ENCODE measurements around the gene FKBP15.

Gene FKBP15

DNA sequence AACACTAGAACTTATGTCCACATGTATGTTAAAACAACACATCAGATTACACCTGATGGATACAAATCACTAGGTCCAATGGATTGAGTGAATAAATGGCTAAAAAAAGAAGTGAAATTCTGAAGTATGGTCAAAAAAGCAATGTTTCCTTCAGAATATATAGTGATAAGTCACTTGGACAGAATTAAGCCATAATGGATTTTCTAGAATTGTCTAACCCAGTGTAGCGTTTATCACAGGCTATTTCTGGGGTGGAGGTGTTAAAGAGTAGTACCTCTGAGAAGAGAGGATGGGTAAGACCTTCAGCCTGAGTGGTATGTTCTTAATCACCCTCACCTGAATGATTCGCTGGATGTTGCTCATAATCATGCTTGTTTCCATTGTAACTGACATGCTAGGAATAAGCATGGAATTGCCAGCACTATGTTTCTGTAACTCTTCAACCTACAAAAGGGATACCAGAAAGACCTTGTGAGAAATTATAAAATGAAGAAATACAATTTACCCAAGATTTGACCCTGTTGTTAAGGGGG, 37.1 kb downstream of the FKBP15 start:
- no peak for DNase-seq (ENCODE audit: low spot score)

GRCh38 chr9:113181165-113181564, 39.9 kb downstream of the FKBP15 start:
- no peak for DNase-seq (ENCODE audit: low spot score)

DNA sequence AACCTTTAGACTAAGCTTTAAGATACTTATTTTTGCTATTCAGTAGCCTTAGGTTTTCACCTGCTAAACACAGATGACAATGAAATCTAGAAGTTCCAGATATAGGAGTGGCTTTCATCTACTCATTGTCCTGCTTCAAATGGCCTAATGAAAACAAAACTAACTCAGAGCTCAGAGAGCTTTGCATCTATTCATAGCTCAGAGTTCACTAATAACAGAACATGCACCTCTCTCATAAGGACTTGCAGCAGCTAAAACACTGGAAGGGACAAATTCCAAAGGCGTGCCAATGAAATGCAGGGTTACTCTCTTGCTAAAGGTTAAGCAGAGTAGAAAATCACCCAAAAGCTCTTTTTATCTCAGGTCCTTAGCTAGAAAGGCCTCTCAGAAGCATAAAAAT, 41.2 kb downstream of the FKBP15 start:
- DNase-seq (ENCODE audit: low spot score): no peak

DNA sequence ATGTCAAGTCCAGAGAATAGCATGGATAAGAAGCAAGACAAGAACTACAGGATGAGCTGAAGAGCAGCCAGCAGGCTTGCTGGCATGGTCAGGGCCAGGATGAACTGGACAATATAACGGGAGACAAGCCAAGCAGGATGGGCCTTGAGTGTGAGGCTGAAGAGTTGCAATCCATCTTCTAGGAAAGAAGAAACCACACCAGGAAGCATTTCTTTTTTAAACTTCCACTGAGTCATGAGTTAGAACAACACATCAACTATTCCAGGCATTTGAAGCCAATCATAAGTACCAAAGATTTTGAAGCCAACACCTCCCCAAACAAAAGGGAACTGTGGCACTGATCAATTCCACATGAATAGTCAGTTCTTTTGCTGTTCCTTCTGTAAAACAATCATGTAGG, 43.0 kb downstream of the FKBP15 start:
- no peak for DNase-seq (ENCODE audit: low spot score)

DNA sequence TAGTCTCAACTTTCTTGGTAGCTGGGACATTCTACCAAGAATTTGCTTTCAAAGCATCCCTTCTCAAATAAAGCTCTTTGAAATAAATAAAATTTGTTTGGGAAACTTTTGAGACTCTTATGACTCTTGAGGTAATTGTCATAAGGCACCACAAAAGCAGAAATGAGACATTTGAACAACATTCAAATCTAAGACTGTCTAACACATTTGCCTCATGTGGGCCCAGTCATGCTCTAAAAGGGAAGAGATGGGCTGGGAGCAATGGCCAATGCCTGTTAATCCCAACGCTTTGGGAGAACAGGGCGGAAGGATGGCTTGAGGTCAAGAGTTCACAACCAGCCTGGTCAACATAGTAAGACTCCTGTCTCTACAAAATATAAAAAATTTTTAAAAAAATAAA, 43.8 kb downstream of the FKBP15 start:
- no peak for DNase-seq (ENCODE audit: low spot score)

DNA sequence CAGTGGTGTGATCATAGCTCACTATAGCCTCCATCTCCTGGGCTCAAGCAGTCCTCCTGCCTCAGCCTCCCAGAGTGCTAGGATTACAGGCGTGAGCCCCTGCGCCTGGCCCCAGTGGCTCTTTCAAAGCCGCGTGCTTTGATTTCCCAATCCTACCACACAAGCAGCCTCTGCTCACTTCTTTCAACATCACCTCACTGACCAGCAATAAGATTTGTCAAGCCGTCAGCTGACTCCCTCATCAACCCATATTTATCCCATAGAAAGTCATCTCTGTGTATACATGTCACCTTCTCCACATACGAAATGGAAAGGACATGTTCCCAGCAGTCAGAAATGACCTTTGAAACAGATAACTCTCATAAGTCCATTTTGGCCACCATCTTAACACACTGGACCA, 44.3 kb downstream of the FKBP15 start:
- DNase-seq (ENCODE audit: low spot score): no peak

DNA sequence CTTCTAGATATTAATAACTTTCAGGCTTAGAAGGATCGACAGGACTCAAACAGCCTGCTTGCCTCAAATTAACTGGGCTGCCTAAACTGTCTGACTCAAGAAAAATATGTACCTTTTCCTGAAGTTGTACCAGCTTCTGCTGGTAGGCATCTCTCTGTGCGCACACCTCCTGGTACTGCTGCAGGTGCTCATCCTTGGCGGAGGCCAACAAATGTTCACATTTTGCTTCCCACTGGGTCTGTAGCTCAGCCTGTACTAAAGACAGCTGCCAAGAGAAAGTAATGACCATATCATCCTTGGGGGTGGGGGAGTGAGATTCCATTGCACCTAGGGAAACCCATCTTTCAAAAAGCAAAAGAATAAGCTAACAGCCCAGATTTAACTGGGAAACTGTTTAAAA, 47.7 kb downstream of the FKBP15 start:
- no peak for DNase-seq (ENCODE audit: low spot score)

DNA sequence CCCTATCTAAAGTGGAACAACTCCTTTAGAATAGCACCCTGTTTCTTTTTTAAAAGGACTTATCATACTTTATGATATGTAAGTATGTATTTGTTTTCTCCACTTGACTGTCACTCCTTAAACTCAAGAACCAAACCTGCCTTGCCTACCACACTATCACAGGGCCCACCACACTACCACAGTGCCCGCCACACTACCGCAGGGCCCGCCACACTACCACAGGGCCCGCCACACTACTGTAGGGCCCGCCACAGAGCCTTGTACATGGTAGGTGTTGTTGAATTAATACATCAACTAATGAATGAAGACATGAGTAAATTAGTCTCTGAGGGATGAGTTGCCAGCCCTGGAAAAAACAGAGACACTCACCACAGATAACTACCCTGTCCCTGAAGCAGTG, 52.3 kb downstream of the FKBP15 start:
- no peak for DNase-seq (ENCODE audit: low spot score)

DNA sequence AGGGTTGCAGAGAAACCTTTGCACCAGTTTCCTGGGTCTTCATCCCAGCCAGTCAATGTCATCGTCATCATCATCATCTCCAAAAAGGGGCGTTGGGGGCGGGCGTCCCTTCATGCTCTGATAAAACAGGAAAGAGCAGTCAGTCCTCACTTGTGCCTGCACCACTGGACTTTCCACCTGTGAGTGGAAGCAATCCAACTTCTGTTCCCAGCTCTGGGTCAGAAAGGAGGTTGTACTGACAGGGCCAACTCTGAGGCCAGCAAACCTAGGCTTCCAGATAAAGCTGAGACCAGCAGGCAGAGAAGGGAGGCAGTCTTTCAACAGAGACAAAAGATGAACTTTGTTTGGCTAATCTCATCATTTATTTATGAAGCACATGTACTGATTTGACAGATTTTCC, 55.0 kb downstream of the FKBP15 start:
- DNase-seq (ENCODE audit: low spot score): no peak

- DNase-seq (ENCODE audit: low spot score): no peak
Observed at GRCh38 chr9:113164536-113165300, 56.4 kb downstream of the FKBP15 start.

- no peak for DNase-seq (ENCODE audit: low spot score)
Observed at GRCh38 chr9:113163001-113163400, 58.1 kb downstream of the FKBP15 start.

GRCh38 chr9:113160571-113160970, 60.5 kb downstream of the FKBP15 start:
- DNase-seq (ENCODE audit: low spot score): no peak

DNA sequence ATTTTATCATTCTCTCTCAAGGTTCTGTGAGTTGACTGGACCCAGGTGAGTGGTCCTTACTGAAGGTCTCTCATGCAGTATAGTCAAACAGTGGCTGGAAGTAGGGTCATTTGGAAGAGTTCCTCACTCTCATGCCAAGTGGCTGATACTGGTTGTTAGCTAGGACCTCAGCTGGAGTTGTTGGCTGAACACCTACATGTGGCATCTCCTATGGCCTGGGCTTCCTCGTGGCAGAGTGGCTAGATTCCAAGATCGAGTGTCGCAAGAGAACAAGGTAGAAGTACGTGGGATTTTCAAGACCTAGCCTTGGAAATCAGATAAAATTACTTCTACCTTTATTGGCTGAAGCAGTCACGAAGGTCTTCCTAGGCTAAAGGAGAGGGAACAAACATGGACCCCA, 62.6 kb downstream of the FKBP15 start:
- no peak for DNase-seq (ENCODE audit: low spot score)

DNA sequence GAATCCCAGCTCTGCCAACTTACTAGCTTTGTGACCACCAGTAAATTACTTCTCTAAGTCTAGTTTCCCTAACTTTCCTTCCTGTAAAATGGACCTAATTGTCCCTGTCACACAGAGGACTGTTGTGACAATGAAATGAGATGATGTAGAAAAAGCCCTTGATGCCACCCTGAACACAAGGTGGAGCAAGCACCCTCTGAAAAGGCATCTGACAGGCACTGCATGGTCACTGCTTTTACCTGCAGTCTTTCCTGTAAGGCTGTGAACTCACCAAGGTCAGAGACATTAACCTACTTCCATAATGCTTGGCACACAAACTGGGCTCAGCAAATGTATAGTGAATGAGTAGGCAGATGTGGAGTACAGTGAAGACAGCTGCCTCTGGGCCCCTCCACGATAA, 64.2 kb downstream of the FKBP15 start:
- no peak for DNase-seq (ENCODE audit: low spot score)

DNA sequence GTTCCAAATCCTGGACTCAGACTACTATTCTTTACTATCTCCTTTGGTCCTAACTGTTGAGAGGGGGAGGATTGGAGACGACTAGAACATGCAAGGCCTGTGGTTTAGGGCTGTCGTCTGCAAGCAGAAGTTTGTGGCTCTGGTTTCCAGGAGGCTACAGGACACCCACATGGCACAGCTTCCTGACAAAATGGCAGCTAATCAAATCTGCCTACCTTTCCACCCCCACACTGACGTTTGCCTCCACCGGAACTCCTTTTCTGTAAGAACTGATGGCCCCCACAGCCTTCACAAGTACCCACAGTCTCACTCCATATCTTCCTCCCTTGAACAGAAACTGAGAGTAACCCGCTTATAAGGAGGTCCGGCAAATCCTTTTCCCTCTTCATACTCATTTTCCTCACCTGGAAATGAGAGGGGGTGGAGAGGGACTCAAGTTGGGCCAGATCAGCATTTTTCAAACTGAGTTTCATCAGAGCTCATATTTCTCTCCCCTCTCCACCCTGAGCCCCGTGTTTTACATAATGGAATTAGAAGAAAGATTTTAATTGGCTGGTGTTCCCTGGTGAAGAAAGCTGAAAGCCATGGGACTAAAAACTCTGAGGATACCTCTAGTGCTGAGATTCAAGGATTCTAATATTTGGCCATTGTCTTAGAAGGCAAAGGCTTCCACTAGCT, 65.0 kb downstream of the FKBP15 start:
- no peak for DNase-seq (ENCODE audit: low spot score)

DNA sequence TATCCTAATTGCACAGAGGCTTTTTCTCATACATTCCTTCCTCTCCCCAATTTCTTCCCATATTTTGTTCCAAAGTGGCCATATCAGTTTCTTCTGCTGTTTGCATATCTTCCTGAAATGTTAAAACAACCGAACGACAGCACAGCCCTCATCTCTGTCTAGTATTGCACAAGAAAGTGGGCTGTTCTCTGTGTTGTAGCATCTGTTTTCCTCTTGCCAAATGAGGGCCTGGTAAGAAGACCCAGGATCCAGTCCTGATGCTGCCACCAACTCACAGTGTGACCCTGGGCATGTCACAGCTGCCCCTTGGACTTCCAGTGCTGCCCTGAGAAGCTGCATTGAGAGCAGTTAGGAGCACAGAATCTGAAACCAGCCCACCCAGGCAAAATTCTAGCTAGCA, 66.1 kb downstream of the FKBP15 start:
- no peak for DNase-seq (ENCODE audit: low spot score)

DNA sequence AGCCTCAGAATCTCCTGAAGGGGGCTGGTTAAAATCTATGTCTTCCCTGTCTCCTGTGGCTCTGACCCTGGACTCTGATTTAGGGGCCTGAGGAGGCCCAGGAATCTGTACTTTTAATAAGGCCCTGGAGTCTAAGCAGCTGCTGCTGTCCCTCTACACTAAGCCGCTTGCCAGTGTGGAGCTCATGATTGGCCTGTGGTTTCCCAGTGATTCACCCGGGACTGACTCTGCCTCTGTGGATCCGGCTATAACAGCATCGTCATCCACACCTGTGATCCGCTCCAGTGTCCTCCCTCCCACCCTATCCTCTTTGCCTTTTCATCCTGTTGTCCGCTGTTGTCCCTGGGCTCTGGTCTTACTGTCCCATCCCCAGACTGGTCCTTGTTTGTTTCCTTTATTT, 66.6 kb downstream of the FKBP15 start:
- DNase-seq (ENCODE audit: low spot score): no peak

- DNase-seq (ENCODE audit: low spot score): no peak
Observed at GRCh38 chr9:113153599-113153998, 67.5 kb downstream of the FKBP15 start.

DNA sequence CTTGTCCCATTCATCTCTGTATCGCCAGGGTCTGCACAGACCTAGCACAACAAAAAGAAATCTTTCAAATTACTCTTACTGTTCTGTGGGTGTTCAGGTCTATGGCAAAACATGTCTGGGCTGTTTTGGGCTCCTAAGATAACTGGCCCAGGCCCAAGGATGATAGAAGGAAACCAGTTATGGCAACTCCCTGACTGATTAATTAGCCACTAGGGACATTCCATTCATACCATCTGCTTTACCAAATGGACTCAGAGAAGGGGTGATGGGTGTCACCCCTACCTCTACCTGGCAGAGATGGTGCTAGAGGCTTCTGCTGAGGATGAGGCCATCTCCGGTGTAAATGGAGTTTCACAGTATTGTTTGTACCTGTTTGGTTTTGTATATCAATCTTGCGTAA, 68.4 kb downstream of the FKBP15 start:
- DNase-seq (ENCODE audit: low spot score): peak; percentile 14

GRCh38 chr9:113151696-113152630, 69.1 kb downstream of the FKBP15 start:
- DNase-seq (ENCODE audit: low spot score): peak; percentile 26

DNA sequence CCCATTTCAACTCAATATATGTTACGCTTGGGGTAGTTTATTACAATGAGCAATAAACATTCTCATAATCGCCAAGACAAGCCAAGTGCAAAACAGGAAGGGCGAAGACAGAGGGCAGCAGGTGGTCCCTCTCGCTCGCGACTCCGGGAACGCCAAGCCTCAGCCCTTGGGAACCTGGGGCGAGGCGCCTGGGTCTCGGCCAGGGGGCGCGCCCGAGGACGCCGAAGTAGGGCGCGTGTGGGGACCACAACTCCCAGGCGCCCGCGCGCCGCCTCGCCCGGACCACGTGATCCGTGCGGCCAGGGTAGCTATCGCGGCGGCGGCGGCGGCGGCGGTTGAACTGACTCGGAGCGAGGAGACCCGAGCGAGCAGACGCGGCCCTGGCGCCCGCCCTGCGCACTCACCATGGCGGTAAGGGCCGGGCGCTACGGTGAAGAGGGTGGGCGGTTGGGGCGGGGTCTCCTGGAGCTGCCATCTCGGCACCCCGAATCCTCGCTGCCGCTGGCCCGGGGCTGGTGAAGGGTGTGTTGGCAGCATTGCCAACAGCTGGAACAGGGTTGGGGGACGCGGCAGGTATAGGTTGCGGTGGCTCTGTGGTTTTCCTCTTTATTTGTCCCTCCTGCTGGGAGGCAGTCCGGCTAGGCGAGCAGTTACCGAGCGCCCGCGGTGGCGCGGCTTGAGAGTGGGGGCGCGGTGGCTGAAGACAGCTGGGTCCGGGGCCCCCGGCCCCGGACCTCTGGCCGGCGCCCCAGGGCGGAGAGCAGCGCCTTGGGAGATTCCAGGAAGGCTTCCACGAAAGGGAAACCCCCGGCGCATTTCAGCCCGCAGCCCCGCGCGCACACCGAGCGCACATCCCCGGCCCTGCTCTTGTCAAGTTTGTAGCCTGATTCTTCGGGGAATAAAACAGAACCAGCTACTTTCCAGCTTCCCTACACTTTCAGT, 70.1 kb downstream of the FKBP15 start, which contains the start of gene SLC31A2:
SLC31A2 (plus strand) TSS at position 338 of the 942 bp plus-strand sequence; CDS start at position 406, 68 bp downstream.
- peak; percentile 94 for DNase-seq (ENCODE audit: low spot score)
